ENCODE measurements around the gene MFAP3L.

Gene MFAP3L

DNA sequence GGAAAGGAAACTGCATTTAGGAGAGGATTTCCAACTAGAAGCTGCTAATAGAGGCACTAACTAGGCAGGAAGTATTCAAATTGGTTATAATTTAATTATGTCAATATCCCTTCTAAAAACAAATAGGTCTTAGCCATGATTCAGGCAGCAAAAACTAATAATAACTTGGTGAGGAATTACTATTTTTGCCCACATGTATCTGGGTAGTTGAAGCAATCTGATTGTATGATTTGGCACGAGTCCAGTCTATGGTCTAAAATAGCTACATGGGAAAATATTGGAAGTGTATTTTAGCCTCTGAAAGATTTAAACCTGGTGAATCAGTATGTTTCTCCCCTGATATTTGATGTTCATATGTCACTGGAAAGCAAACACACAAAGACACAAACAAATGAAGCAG is 62.2 kb downstream of the MFAP3L start:
- Histone ChIP-seq H3K36me3 (replicated peaks; ENCODE audit: low read depth, low read length) (no peaks in the 10 kb centered on the region), H4K20me1 (ENCODE audit: insufficient read depth, low read length) (no peaks in the 10 kb centered on the region), H3K4me2 (ENCODE audit: low read length) (no peak overlapping the region), H3K4me3 (ENCODE audit: low read length) (no peak overlapping the region), H2AFZ (ENCODE audit: low read depth, low read length) (no peak overlapping the region), H3K27ac (ENCODE audit: low read length) (no peak overlapping the region), H3K4me1 (ENCODE audit: low read length) (peaks cover 4% of the 10 kb centered on the region; the same call in 1 of the 2 replicates), H3K9ac (ENCODE audit: low read length) (no peak overlapping the region), H3K79me2 (ENCODE audit: low read length) (no peaks in the 10 kb centered on the region), H3K9me3 (ENCODE audit: insufficient read depth, low read length) (no peaks in the 10 kb centered on the region), H3K27me3 (ENCODE audit: low read depth, low read length) (peaks cover 29% of the 10 kb centered on the region; the same call in 1 of the 2 replicates)
- TF ChIP-seq EZH2phosphoT487 (IDR thresholded peaks at IDR 0.05; ENCODE audit: low read depth): no peak
- TF ChIP-seq, protein P1, sequence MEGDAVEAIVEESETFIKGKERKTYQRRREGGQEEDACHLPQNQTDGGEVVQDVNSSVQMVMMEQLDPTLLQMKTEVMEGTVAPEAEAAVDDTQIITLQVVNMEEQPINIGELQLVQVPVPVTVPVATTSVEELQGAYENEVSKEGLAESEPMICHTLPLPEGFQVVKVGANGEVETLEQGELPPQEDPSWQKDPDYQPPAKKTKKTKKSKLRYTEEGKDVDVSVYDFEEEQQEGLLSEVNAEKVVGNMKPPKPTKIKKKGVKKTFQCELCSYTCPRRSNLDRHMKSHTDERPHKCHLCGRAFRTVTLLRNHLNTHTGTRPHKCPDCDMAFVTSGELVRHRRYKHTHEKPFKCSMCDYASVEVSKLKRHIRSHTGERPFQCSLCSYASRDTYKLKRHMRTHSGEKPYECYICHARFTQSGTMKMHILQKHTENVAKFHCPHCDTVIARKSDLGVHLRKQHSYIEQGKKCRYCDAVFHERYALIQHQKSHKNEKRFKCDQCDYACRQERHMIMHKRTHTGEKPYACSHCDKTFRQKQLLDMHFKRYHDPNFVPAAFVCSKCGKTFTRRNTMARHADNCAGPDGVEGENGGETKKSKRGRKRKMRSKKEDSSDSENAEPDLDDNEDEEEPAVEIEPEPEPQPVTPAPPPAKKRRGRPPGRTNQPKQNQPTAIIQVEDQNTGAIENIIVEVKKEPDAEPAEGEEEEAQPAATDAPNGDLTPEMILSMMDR (IDR thresholded peaks at IDR 0.05; ENCODE audit: low read depth, low read length): no peak

- no peak overlapping the region for H3K4me2 ChIP-seq (ENCODE audit: low read length)
- no peak overlapping the region for H3K9ac ChIP-seq (ENCODE audit: low read length)
- no peak overlapping the region for H3K27ac ChIP-seq (ENCODE audit: low read length)
- H4K20me1 ChIP-seq (ENCODE audit: insufficient read depth, low read length): no peaks in the 10 kb centered on the region
- no peaks in the 10 kb centered on the region for H3K79me2 ChIP-seq (ENCODE audit: low read length)
- peaks cover 49% of the 10 kb centered on the region for H3K27me3 ChIP-seq (ENCODE audit: low read depth, low read length)
- no peak overlapping the region for H2AFZ ChIP-seq (ENCODE audit: low read depth, low read length)
- no peaks in the 10 kb centered on the region for H3K4me1 ChIP-seq (ENCODE audit: low read length)
- H3K36me3 ChIP-seq (replicated peaks; ENCODE audit: low read depth, low read length): no peaks in the 10 kb centered on the region
- TF ChIP-seq, protein P1 (IDR thresholded peaks at IDR 0.05; ENCODE audit: low read depth, low read length): no peak
- TF ChIP-seq EZH2phosphoT487 (IDR thresholded peaks at IDR 0.05; ENCODE audit: low read depth): no peak
- H3K9me3 ChIP-seq (ENCODE audit: insufficient read depth, low read length): no peaks in the 10 kb centered on the region
- no peak overlapping the region for H3K4me3 ChIP-seq (ENCODE audit: low read length)
These were observed 66.9 kb downstream of the MFAP3L start for GRCh38 chr4:169959254-169959653.

DNA sequence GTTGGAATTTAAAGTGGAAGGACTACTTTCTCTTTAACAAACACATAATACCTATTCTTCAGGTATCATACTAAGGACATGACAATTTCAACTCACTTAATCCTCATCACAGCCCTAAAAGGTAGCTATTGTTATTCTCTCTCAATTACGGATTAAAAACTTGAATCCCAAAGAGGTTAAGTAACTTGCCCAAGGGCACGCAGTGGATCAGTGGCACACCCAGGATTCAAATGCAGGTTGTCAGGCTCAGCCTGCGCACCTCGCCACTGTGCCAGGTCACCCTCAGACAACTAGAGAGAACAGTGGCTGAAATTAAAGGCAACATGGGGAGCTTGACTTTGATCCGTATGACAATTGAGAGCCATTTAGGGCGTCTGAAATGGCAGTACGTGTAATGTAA is 67.6 kb downstream of the MFAP3L start:
- Histone ChIP-seq H3K4me2 (ENCODE audit: low read length) (no peak overlapping the region), H3K4me3 (ENCODE audit: low read length) (no peak overlapping the region), H3K9me3 (ENCODE audit: insufficient read depth, low read length) (no peaks in the 10 kb centered on the region), H4K20me1 (ENCODE audit: insufficient read depth, low read length) (no peaks in the 10 kb centered on the region), H3K27me3 (ENCODE audit: low read depth, low read length) (peaks cover 55% of the 10 kb centered on the region), H2AFZ (ENCODE audit: low read depth, low read length) (no peak overlapping the region), H3K9ac (ENCODE audit: low read length) (no peak overlapping the region), H3K79me2 (ENCODE audit: low read length) (no peaks in the 10 kb centered on the region), H3K4me1 (ENCODE audit: low read length) (peaks cover 4% of the 10 kb centered on the region; the same call in 1 of the 2 replicates), H3K27ac (ENCODE audit: low read length) (no peak overlapping the region), H3K36me3 (replicated peaks; ENCODE audit: low read depth, low read length) (no peaks in the 10 kb centered on the region)
- TF ChIP-seq, protein P1 (IDR thresholded peaks at IDR 0.05; ENCODE audit: low read depth, low read length): no peak
- no peak for TF ChIP-seq EZH2phosphoT487 (IDR thresholded peaks at IDR 0.05; ENCODE audit: low read depth)

DNA sequence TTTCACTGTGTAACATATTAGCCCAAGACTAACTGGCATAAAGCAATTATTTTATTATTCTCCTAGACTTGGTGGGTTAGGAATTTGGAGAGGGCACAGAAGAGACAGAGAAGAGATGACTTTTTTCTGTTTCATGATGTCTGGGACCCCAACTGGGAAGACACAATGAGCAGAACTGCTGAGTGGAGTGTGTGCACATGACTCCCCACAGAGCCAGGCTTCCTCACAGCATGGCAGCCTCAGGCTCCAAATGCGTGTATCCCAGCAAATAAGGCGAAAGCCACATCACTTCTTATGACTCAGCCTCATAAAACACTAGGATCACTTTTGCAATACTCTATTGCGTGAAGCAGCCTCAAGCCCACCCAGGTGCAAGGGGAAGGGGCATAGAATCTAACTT is 68.4 kb downstream of the MFAP3L start:
- Histone ChIP-seq H3K4me2 (ENCODE audit: low read length) (no peak overlapping the region), H3K9ac (ENCODE audit: low read length) (no peak overlapping the region)
- TF ChIP-seq EZH2phosphoT487 (IDR thresholded peaks at IDR 0.05; ENCODE audit: low read depth): no peak
- TF ChIP-seq, protein P1 (IDR thresholded peaks at IDR 0.05; ENCODE audit: low read depth, low read length): no peak

More for the DNA sequence above, 68.4 kb downstream of the MFAP3L start:
- Histone ChIP-seq H3K4me1 (ENCODE audit: low read length) (peaks cover 12% of the 10 kb centered on the region), H3K79me2 (ENCODE audit: low read length) (no peaks in the 10 kb centered on the region), H3K9me3 (ENCODE audit: insufficient read depth, low read length) (no peaks in the 10 kb centered on the region), H3K36me3 (replicated peaks; ENCODE audit: low read depth, low read length) (no peaks in the 10 kb centered on the region), H4K20me1 (ENCODE audit: insufficient read depth, low read length) (no peaks in the 10 kb centered on the region), H3K27me3 (ENCODE audit: low read depth, low read length) (peaks cover 60% of the 10 kb centered on the region), H2AFZ (ENCODE audit: low read depth, low read length) (no peak overlapping the region), H3K4me3 (ENCODE audit: low read length) (no peak overlapping the region), H3K27ac (ENCODE audit: low read length) (no peak overlapping the region)
